ENCODE data around the gene FZD2.

FZD2 gene

GRCh38 chr17:44598932-44599297, 41.6 kb downstream of the FZD2 start:
- H3K4me3 ChIP-seq (ENCODE audit: low read length): no peak overlapping the region
- TF ChIP-seq CTCF (conservative IDR thresholded peaks at IDR 0.05; ENCODE audit: low read length): no peak
- no peak for DNase-seq (ENCODE audit: low read depth)

GRCh38 chr17:44599298-44600175, 42.3 kb downstream of the FZD2 start:
- no peak for TF ChIP-seq CTCF (conservative IDR thresholded peaks at IDR 0.05; ENCODE audit: low read length)
- H3K4me3 ChIP-seq (ENCODE audit: low read length): no peak overlapping the region
- DNase-seq (ENCODE audit: low read depth): peak; percentile 75

- H3K4me3 ChIP-seq (ENCODE audit: low read length): no peak overlapping the region
- DNase-seq (ENCODE audit: low read depth): peak; percentile 30
- no peak for TF ChIP-seq CTCF (conservative IDR thresholded peaks at IDR 0.05; ENCODE audit: low read length)
Observed at GRCh38 chr17:44601539-44601938, 44.3 kb downstream of the FZD2 start.

- no peak for DNase-seq (ENCODE audit: low read depth)
- no peak overlapping the region for H3K4me3 ChIP-seq (ENCODE audit: low read length)
- TF ChIP-seq CTCF (conservative IDR thresholded peaks at IDR 0.05; ENCODE audit: low read length): no peak
Observed at GRCh38 chr17:44601973-44602372, 44.7 kb downstream of the FZD2 start.

GRCh38 chr17:44602390-44602789, 45.1 kb downstream of the FZD2 start:
- no peak for DNase-seq (ENCODE audit: low read depth)
- no peak overlapping the region for H3K4me3 ChIP-seq (ENCODE audit: low read length)

GRCh38 chr17:44602970-44603369, 45.7 kb downstream of the FZD2 start:
- no peak for DNase-seq (ENCODE audit: low read depth)
- TF ChIP-seq CTCF (conservative IDR thresholded peaks at IDR 0.05; ENCODE audit: low read length): no peak
- H3K4me3 ChIP-seq (ENCODE audit: low read length): no peak overlapping the region

More at GRCh38 chr17:44602390-44602789, 45.1 kb downstream of the FZD2 start:
- TF ChIP-seq CTCF (conservative IDR thresholded peaks at IDR 0.05; ENCODE audit: low read length): no peak

- H3K4me3 ChIP-seq (ENCODE audit: low read length): no peak overlapping the region
- no peak for DNase-seq (ENCODE audit: low read depth)
- TF ChIP-seq CTCF (conservative IDR thresholded peaks at IDR 0.05; ENCODE audit: low read length): no peak
Observed at GRCh38 chr17:44604116-44604761, 47.0 kb downstream of the FZD2 start.
